Measurements from ENCODE around the gene LRP2. TPM values are rescaled to one million over a fixed set of nuclear protein-coding genes. Genes with fewer than 3 reads are reported as not detected.

Gene LRP2
- total and polyA plus RNA-seq, 2 of the 4 experiments (the other 2 are of a cell fraction) = not detected

DNA sequence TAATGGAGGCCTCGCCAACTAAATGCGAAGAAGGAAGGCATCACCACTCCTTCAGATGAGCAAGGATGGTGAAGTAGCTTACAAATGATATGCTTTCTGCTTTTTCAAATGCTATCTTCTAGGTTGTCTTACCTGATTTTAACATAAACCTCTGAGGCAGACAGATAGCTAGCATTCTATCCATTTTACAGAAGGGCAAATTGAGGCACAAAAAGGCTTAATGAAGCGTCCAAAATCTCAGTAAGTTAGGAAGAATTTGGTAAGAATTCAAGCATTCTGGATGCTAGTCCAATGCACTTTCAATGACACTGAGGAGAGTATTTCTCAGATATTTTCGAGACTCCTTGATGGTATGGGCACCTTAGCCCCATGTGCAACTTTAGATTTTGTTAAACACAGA lies 81.8 kb downstream of the LRP2 start:
- H3K27ac ChIP-seq (ENCODE audit: insufficient read depth, low read length) = no peak overlapping the region
- H2AK9ac ChIP-seq (replicated peaks; ENCODE audit: low read depth, low read length, poor library complexity) = no peak overlapping the region
- H3K36me3 ChIP-seq (ENCODE audit: control insufficient read depth, insufficient read depth, low read length) = no peaks in the 10 kb centered on the region
- H2BK15ac ChIP-seq (ENCODE audit: low read depth, low read length) = no peak overlapping the region
- no peak overlapping the region for H4K8ac ChIP-seq (ENCODE audit: low read depth in 2 of 2, low read length in 2 of 2)
- intact Hi-C loops (cut with micrococcal nuclease) = no loop called here
- no peak overlapping the region for H2AFZ ChIP-seq (replicated peaks; ENCODE audit: low read length, poor library complexity)
- H3K23ac ChIP-seq (ENCODE audit: low read depth, low read length) = no peak overlapping the region
- ChIA-PET POLR2A (ENCODE audit: unreplicated experiment) (no interaction called here), CTCF (no interaction called here)
- H4K20me1 ChIP-seq (ENCODE audit: insufficient read depth, low read length) = no peaks in the 10 kb centered on the region
- H3K18ac ChIP-seq (ENCODE audit: low read depth, low read length) = no peak overlapping the region
- H3K9me1 ChIP-seq (ENCODE audit: insufficient read depth, low read length) = no peaks in the 10 kb centered on the region
- H4K5ac ChIP-seq (ENCODE audit: low read depth, low read length) = no peak overlapping the region
- ATAC-seq (ENCODE audit: low read depth) = no peak
- no peak overlapping the region for H3K4me2 ChIP-seq (ENCODE audit: low read depth, low read length)
- H2BK120ac ChIP-seq (ENCODE audit: low read depth, low read length) = no peak overlapping the region
- no peak overlapping the region for H2BK20ac ChIP-seq (ENCODE audit: low read depth, low read length)
- no CpG with 5 or more reads among the region's 4 CpGs for WGBS, 2 experiments (ENCODE audit: extremely low coverage in 2 of 2, insufficient read length in 1 of 2)
- H3K4me1 ChIP-seq (ENCODE audit: control insufficient read depth, insufficient read depth, low read length) = no peaks in the 10 kb centered on the region
- no peak overlapping the region for H3K4me3 ChIP-seq (ENCODE audit: insufficient read depth, low read depth, low read length)
- no peak overlapping the region for H3K9ac ChIP-seq (ENCODE audit: low read depth, low read length)
- dilution Hi-C loops (cut with HindIII; ENCODE audit: low sequenced_read_pairs, unreplicated experiment) = no loop called here
- no peak for DNase-seq
- in situ Hi-C loops (cut with MboI; ENCODE audit: low sequenced_read_pairs) = no loop called here
- H3K79me1 ChIP-seq (ENCODE audit: low read depth in 1 of 2, low read length in 2 of 2) = no peaks in the 10 kb centered on the region
- TF ChIP-seq SMC3 (IDR thresholded peaks at IDR 0.05; ENCODE audit: low read depth, low read length) = no peak
- no peak for TF ChIP-seq RAD21 (IDR thresholded peaks at IDR 0.05; ENCODE audit: low read length)
- no peak for TF ChIP-seq NFE2L2 (IDR thresholded peaks at IDR 0.05; ENCODE audit: low read depth, low read length)
- TF ChIP-seq RFX5 (IDR thresholded peaks at IDR 0.05; ENCODE audit: low read depth, low read length) = no peak
- no peak for TF ChIP-seq MAFK (IDR thresholded peaks at IDR 0.05; ENCODE audit: low read depth, low read length)
- TF ChIP-seq, protein P1, sequence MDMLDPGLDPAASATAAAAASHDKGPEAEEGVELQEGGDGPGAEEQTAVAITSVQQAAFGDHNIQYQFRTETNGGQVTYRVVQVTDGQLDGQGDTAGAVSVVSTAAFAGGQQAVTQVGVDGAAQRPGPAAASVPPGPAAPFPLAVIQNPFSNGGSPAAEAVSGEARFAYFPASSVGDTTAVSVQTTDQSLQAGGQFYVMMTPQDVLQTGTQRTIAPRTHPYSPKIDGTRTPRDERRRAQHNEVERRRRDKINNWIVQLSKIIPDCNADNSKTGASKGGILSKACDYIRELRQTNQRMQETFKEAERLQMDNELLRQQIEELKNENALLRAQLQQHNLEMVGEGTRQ (IDR thresholded peaks at IDR 0.05; ENCODE audit: low read depth, low read length) = no peak
- TF ChIP-seq CEBPB (IDR thresholded peaks at IDR 0.05; ENCODE audit: low read depth, low read length) = no peak
- TF ChIP-seq, protein P2, sequence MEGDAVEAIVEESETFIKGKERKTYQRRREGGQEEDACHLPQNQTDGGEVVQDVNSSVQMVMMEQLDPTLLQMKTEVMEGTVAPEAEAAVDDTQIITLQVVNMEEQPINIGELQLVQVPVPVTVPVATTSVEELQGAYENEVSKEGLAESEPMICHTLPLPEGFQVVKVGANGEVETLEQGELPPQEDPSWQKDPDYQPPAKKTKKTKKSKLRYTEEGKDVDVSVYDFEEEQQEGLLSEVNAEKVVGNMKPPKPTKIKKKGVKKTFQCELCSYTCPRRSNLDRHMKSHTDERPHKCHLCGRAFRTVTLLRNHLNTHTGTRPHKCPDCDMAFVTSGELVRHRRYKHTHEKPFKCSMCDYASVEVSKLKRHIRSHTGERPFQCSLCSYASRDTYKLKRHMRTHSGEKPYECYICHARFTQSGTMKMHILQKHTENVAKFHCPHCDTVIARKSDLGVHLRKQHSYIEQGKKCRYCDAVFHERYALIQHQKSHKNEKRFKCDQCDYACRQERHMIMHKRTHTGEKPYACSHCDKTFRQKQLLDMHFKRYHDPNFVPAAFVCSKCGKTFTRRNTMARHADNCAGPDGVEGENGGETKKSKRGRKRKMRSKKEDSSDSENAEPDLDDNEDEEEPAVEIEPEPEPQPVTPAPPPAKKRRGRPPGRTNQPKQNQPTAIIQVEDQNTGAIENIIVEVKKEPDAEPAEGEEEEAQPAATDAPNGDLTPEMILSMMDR (conservative IDR thresholded peaks at IDR 0.05; ENCODE audit: low read depth, low read length) = no peak
- no peak for TF ChIP-seq MXI1 (IDR thresholded peaks at IDR 0.05; ENCODE audit: borderline replicate concordance, low read depth, low read length)
- no peak for TF ChIP-seq BHLHE40 (IDR thresholded peaks at IDR 0.05; ENCODE audit: low read depth, low read length)
- no peak for TF ChIP-seq CHD1 (IDR thresholded peaks at IDR 0.05; ENCODE audit: low read depth, low read length)
- no peak for TF ChIP-seq FOS (IDR thresholded peaks at IDR 0.05; ENCODE audit: low read depth, low read length)
- TF ChIP-seq, protein P3, sequence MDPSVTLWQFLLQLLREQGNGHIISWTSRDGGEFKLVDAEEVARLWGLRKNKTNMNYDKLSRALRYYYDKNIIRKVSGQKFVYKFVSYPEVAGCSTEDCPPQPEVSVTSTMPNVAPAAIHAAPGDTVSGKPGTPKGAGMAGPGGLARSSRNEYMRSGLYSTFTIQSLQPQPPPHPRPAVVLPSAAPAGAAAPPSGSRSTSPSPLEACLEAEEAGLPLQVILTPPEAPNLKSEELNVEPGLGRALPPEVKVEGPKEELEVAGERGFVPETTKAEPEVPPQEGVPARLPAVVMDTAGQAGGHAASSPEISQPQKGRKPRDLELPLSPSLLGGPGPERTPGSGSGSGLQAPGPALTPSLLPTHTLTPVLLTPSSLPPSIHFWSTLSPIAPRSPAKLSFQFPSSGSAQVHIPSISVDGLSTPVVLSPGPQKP (IDR thresholded peaks at IDR 0.05; ENCODE audit: borderline replicate concordance, low read depth, low read length) = no peak
- no peak overlapping the region for H3K14ac ChIP-seq (replicated peaks; ENCODE audit: low read depth, low read length)
- no peaks in the 10 kb centered on the region for H3K9me3 ChIP-seq (ENCODE audit: control insufficient read depth, insufficient read depth, low read length)
- H3K56ac ChIP-seq (ENCODE audit: extremely low read depth, insufficient read depth, low read length) = no peak overlapping the region
- no peak overlapping the region for H3K4ac ChIP-seq (ENCODE audit: low read depth, low read length)
- H4K91ac ChIP-seq (ENCODE audit: insufficient read depth, low read depth, low read length) = no peak overlapping the region
- no peaks in the 10 kb centered on the region for H3K27me3 ChIP-seq (ENCODE audit: control insufficient read depth, insufficient read depth, low read length)
- no TSS peak for BruUV-seq (replicated peaks)
- H2BK5ac ChIP-seq (ENCODE audit: low read depth, low read length, poor library complexity, severe bottlenecking) = no peak overlapping the region
- H2AK5ac ChIP-seq (ENCODE audit: low read depth, low read length) = no peak overlapping the region
